ENCODE results near the gene AKAP1. TPM values are rescaled to one million over a fixed set of nuclear protein-coding genes. Genes with fewer than 3 reads are reported as not detected.

Gene AKAP1
- total RNA-seq, 1 donor from 2014 or later = 29.8 TPM

DNA sequence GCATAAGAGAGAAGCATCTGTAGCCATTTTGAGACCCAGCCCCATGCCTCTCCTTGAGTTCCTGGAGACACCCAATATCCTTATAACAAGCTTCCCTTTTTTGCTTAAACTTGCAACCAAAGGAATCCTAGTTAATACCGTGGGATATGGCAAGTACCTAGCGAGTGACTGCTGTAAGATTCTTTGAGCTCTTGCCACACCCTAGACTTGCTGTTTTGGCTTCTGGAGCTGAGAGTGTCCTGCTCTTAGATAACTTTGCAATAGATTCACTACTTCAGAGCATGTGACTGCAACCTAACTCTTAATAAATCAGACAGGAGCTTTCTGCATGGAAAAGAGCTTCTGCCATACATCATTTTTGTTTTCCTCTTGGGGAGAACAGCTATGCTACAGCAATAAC, 58.3 kb downstream of the AKAP1 start:
- TF ChIP-seq, protein P1, sequence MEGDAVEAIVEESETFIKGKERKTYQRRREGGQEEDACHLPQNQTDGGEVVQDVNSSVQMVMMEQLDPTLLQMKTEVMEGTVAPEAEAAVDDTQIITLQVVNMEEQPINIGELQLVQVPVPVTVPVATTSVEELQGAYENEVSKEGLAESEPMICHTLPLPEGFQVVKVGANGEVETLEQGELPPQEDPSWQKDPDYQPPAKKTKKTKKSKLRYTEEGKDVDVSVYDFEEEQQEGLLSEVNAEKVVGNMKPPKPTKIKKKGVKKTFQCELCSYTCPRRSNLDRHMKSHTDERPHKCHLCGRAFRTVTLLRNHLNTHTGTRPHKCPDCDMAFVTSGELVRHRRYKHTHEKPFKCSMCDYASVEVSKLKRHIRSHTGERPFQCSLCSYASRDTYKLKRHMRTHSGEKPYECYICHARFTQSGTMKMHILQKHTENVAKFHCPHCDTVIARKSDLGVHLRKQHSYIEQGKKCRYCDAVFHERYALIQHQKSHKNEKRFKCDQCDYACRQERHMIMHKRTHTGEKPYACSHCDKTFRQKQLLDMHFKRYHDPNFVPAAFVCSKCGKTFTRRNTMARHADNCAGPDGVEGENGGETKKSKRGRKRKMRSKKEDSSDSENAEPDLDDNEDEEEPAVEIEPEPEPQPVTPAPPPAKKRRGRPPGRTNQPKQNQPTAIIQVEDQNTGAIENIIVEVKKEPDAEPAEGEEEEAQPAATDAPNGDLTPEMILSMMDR (conservative IDR thresholded peaks at IDR 0.05; ENCODE audit: low read depth, low read length) = no peak
- DNase-seq (ENCODE audit: low read depth) = no peak
- H3K4me3 ChIP-seq (ENCODE audit: low read depth, low read length) = no peak overlapping the region

DNA sequence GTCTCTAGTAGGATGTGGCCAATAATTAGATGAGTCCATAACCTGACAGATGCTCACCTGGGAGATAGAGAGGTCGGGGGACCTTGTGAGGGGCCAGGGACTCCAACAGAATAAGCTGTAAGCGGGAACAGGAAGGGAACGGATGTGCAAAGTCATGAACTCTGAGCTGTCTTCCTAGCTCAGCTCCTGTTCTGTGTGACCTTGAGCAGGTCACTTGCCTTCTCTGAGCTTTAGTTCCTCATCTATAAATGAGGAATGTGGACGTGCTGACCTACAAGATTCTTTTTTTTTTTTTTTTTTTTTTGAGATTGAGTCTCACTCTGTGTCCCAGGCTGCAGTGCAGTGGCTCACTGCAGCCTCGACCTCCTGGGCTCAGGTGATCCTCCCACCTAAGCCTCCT, 58.9 kb downstream of the AKAP1 start:
- no peak overlapping the region for H3K4me3 ChIP-seq (ENCODE audit: low read depth, low read length)
- no peak for DNase-seq (ENCODE audit: low read depth)
- TF ChIP-seq, protein P1 (conservative IDR thresholded peaks at IDR 0.05; ENCODE audit: low read depth, low read length) = no peak

DNA sequence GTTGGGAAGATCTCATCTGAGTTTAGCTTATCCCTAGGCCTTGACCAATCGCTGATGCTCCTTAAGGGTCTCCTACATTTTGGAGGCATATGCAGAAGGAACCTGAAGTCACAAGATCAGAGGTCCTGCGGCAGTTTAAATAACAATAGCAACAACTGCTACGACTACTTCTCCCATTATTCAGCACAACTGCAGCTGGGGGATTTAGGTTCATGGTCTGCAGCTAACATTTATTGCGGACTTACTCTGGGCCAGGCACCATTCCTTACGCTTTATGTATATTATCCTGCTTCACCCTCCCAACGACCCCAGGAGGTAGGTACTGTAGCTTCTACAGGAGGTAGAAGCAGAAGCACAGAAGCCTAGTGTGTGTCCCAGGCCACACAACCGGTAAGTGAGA, 59.5 kb downstream of the AKAP1 start:
- no peak overlapping the region for H3K4me3 ChIP-seq (ENCODE audit: low read depth, low read length)
- TF ChIP-seq, protein P1 (conservative IDR thresholded peaks at IDR 0.05; ENCODE audit: low read depth, low read length) = no peak
- DNase-seq (ENCODE audit: low read depth) = no peak

DNA sequence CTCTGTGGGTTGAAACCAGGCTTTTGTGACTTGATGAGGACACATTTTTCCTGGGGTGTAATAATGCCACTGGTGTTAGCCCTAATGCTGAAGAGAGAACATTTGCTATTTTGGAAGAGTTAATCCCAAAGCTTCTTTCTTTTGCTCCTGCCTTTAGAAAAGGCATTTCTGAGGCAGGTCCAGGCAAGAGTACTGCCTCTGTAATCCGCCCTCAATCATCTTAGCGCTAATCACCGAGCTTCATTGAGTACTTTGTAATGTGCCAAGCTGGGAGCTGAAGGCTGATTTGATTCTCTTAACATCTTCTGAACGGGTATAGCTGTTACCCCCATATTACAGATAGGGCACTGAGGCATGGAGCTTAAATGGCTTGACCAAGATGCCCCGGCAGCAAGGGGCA, 60.3 kb downstream of the AKAP1 start:
- DNase-seq (ENCODE audit: low read depth) = no peak
- TF ChIP-seq, protein P1 (conservative IDR thresholded peaks at IDR 0.05; ENCODE audit: low read depth, low read length) = no peak
- H3K4me3 ChIP-seq (ENCODE audit: low read depth, low read length) = no peak overlapping the region

GRCh38 chr17:57146273-57146672, 61.2 kb downstream of the AKAP1 start:
- TF ChIP-seq, protein P1 (conservative IDR thresholded peaks at IDR 0.05; ENCODE audit: low read depth, low read length) = no peak
- no peak overlapping the region for H3K4me3 ChIP-seq (ENCODE audit: low read depth, low read length)
- no peak for DNase-seq (ENCODE audit: low read depth)

DNA sequence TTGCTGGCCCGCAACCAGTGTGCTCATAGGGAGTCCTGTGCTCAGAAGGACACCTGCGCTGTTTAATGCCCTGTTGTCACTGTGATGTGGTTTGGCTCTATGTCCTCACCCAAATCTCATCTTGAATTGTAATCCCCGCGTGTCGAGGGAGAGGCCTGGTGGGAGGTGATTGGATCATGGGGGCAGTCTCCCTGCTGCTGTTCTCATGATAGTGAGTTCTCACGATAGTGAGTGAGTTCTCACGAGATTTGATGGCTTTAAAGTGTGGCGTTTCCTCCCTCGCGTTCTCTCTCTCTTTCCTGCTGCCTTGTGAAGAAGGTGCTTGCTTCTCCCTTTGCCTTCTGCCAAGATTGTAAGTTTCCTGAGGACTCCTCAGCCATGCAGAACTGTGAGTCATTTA, 66.8 kb downstream of the AKAP1 start:
- no peak for DNase-seq (ENCODE audit: low read depth)
- TF ChIP-seq, protein P1 (conservative IDR thresholded peaks at IDR 0.05; ENCODE audit: low read depth, low read length) = no peak
- no peak overlapping the region for H3K4me3 ChIP-seq (ENCODE audit: low read depth, low read length)

- DNase-seq (ENCODE audit: low read depth) = no peak
- TF ChIP-seq, protein P1 (conservative IDR thresholded peaks at IDR 0.05; ENCODE audit: low read depth, low read length) = no peak
- H3K4me3 ChIP-seq (ENCODE audit: low read depth, low read length) = no peak overlapping the region
These were observed 68.0 kb downstream of the AKAP1 start for GRCh38 chr17:57152967-57153528.
